Type B pancreatic cell (in vitro differentiated cells): Measurements from ENCODE around the gene JMJD4. TPM values are rescaled to one million over a fixed set of nuclear protein-coding genes. Genes with fewer than 3 reads are reported as not detected.
A peak's percentile ranks its signal among the peaks of the same experiment; 100 is the strongest.

Experiments used
- DNase-seq: peaks from one replicate; pipeline ENCODE4 v3.0.0; 2021; ENCODE audit warnings: mixed read lengths; ENCODE audit not compliant: unreplicated experiment; ENCODE audit errors: extremely low spot score
- H3K27ac Mint-ChIP-seq: 2 replicates; pipeline ENCODE4 v1.8.0; 2021; ENCODE audit warnings: mild to moderate bottlenecking, mixed read lengths
- H3K27me3 Mint-ChIP-seq: 2 replicates; pipeline ENCODE4 v1.8.0; 2021; ENCODE audit warnings: mixed read lengths
- H3K36me3 Mint-ChIP-seq: 2 replicates; pipeline ENCODE4 v1.8.0; 2021; ENCODE audit warnings: mixed read lengths
- H3K4me1 Mint-ChIP-seq: one replicate; pipeline ENCODE4 v1.8.0; 2021; ENCODE audit warnings: mixed read lengths; ENCODE audit not compliant: unreplicated experiment
- H3K4me3 Mint-ChIP-seq: 2 replicates; pipeline ENCODE4 v1.8.0; 2021; ENCODE audit warnings: mild to moderate bottlenecking, mixed read lengths
- H3K9me3 Mint-ChIP-seq: 2 replicates; pipeline ENCODE4 v1.8.0; 2021; ENCODE audit warnings: mixed read lengths
- CTCF ChIP-seq: fragments of 200-600 bp; sonication (generic); conservative IDR thresholded peaks from 2 replicates; pipeline ENCODE4 v1.5.0; 2021; ENCODE audit warnings: antibody characterized with exemption, mild to moderate bottlenecking
- total RNA-seq: library from RNA; stranded (reverse); gene quantifications from 2 replicates; pipeline ENCODE4 v1.2.1, GENCODE V29; 2021; ENCODE audit warnings: low replicate concordance

The JMJD4 gene
- total RNA-seq, 1 donor from 2014 or later, result 23.5 TPM

- Mint-ChIP-seq H3K27ac (peak overlapping the region; percentile 64), H3K9me3 (peaks cover 1% of the 10 kb centered on the region)
- DNase-seq, result no peak
Observed at GRCh38 chr1:227728059-227728891, 6.8 kb downstream of the JMJD4 start.

GRCh38 chr1:227726924-227727599, 8.0 kb downstream of the JMJD4 start:
- H3K4me3 Mint-ChIP-seq, result peak overlapping the region; percentile 57
- peaks cover 6% of the 10 kb centered on the region for H3K9me3 Mint-ChIP-seq
- DNase-seq, result no peak
- peaks cover 8% of the 10 kb centered on the region for H3K36me3 Mint-ChIP-seq
- peaks cover 3% of the 10 kb centered on the region for H3K27me3 Mint-ChIP-seq
- TF ChIP-seq CTCF, result no peak
- no peak overlapping the region for H3K27ac Mint-ChIP-seq
- peaks cover 17% of the 10 kb centered on the region for H3K4me1 Mint-ChIP-seq

More at GRCh38 chr1:227728059-227728891, 6.8 kb downstream of the JMJD4 start:
- no peak for TF ChIP-seq CTCF
- H3K27me3 Mint-ChIP-seq, result peaks cover 3% of the 10 kb centered on the region
- peak overlapping the region; percentile 88 for H3K4me3 Mint-ChIP-seq
- H3K4me1 Mint-ChIP-seq, result peaks cover 17% of the 10 kb centered on the region
- peaks cover 4% of the 10 kb centered on the region for H3K36me3 Mint-ChIP-seq

- Mint-ChIP-seq H3K36me3 (peaks cover 12% of the 10 kb centered on the region), H3K27me3 (peaks cover 3% of the 10 kb centered on the region), H3K9me3 (peaks cover 11% of the 10 kb centered on the region), H3K27ac (no peak overlapping the region), H3K4me3 (no peak overlapping the region), H3K4me1 (peaks cover 17% of the 10 kb centered on the region)
- no peak for TF ChIP-seq CTCF
- no peak for DNase-seq
Observed at GRCh38 chr1:227726318-227726717, 8.8 kb downstream of the JMJD4 start.

GRCh38 chr1:227725046-227725445, 10.1 kb downstream of the JMJD4 start:
- Mint-ChIP-seq H3K27ac (no peak overlapping the region), H3K27me3 (peaks cover 3% of the 10 kb centered on the region), H3K9me3 (peaks cover 18% of the 10 kb centered on the region), H3K4me3 (no peak overlapping the region), H3K36me3 (peaks cover 15% of the 10 kb centered on the region), H3K4me1 (peaks cover 12% of the 10 kb centered on the region)
- TF ChIP-seq CTCF, result no peak
- no peak for DNase-seq

GRCh38 chr1:227723474-227723873, 11.6 kb downstream of the JMJD4 start:
- no peak for DNase-seq
- TF ChIP-seq CTCF, result no peak
- H3K36me3 Mint-ChIP-seq, result peaks cover 15% of the 10 kb centered on the region
- peaks cover 27% of the 10 kb centered on the region for H3K9me3 Mint-ChIP-seq
- peak overlapping the region; percentile 69 for H3K27ac Mint-ChIP-seq
- H3K4me3 Mint-ChIP-seq, result no peak overlapping the region
- peaks cover 3% of the 10 kb centered on the region for H3K27me3 Mint-ChIP-seq
- peaks cover 8% of the 10 kb centered on the region for H3K4me1 Mint-ChIP-seq
